Pancreas (tissue), 10 donors: ENCODE data around the gene KLC4. TPM values are rescaled to one million over a fixed set of nuclear protein-coding genes. Genes with fewer than 3 reads are reported as not detected.

Experiments
- ATAC-seq, 4 donors: fragments of 200-7000 bp; cut with Tn5 transposase; one replicate each; pipeline versions ENCODE4 v1.8.0 to v1.9.1; 2020; ENCODE audit warnings: mild to moderate bottlenecking in 4 of 4, moderate library complexity in 4 of 4
- DNase-seq, 6 donors: peaks; one replicate each; pipeline ENCODE4 v3.0.0-alpha.2; 2020
- FAIRE-seq: peaks from 2 replicates; lab custom pipeline; 2012; peaks lifted over from hg19 to GRCh38; lab: Jason Lieb, UNC
- H3K27ac ChIP-seq, 4 donors: fragments of 200-600 bp; sonication (generic); 1 replicate in 3 of 4; 2 replicates in 1 of 4; pipeline versions ENCODE4 v1.5.0 to v1.8.0; 2020
- H3K27me3 ChIP-seq, 4 donors: fragments of 200-600 bp; one replicate each; pipeline ENCODE4 v1.8.0; 2021
- H3K36me3 ChIP-seq, 3 donors: fragments of 200-600 bp; sonication (generic) in 1 of 3; one replicate each; pipeline versions ENCODE4 v1.5.0 to v1.8.0; 2020 to 2021
- H3K4me1 ChIP-seq, 3 donors: fragments of 200-600 bp; one replicate each; pipeline ENCODE4 v1.8.0; 2021
- H3K4me3 ChIP-seq, 4 donors: fragments of 200-600 bp; sonication (generic) in 2 of 4; one replicate each; pipeline versions ENCODE4 v1.5.0 to v1.8.0; 2020 to 2021
- H3K9me3 ChIP-seq, 4 donors: fragments of 200-600 bp; one replicate each; pipeline ENCODE4 v1.8.0; 2021
- WGBS, 2 donors: extraction: QIAGEN DNeasy Blood & Tissue Kit; methylation state at CpG; one replicate each; pipeline ENCODE4 v1.1.7; 2013; 5-methylcytosine and 5-hydroxymethylcytosine counted together
- intact Hi-C, 3 donors: fragments of 100-400 bp; cut with DNase I; formaldehyde crosslinking; loops; one replicate each; pipeline versions ENCODE4 v1.11.1 to v1.14.2; 2022
- polyA plus RNA-seq, 2 donors: library from polyadenylated mRNA; stranded (reverse); fragments of 200-250 nt; gene quantifications; one replicate each; pipeline ENCODE4 v1.2.3, GENCODE V29; 2013
- total RNA-seq, 6 donors: library from RNA; stranded (reverse); fragmentation: NEBNext Ultra II Directional in 4 of 6; extraction: Animal tissue kit (Norgen Biotek cat#: 25700) in 4 of 6; gene quantifications; one replicate each; pipeline versions ENCODE4 v1.2.1 to v1.2.4, GENCODE V29; 2021 to 2023
- TF ChIP-seq, protein P1 (sequence below), 4 donors: fragments of 200-600 bp; sonication (generic) in 3 of 4; IDR thresholded peaks; one replicate each; pipeline versions ENCODE4 v1.5.0 to v1.8.0; 2021; ENCODE audit warnings: antibody characterized with exemption in 4 of 4
- donor health status: healthy with polysubstance abuse.
- donor health status: DM: no; HTN: no; CAD: no; lungs with moderate emphysema.
- donor health status: DM: no; HTN: no; CAD: no.
- donor health status: control.
- donor health status: control.
- donor health status: Bipolar disorder and iron deficiency.
- donor health status: DM: yes; HTN: yes; CAD: no.
- donor health status: DM: no; HTN: no; CAD: no.
- donor health status: DM: no; HTN: no; CAD: no.
- donor health status: DM: yes; HTN: yes; CAD: no.

The KLC4 gene
- total and polyA plus RNA-seq, 8 donors, result 11.3 to 46.1 (median 16.4) TPM

DNA sequence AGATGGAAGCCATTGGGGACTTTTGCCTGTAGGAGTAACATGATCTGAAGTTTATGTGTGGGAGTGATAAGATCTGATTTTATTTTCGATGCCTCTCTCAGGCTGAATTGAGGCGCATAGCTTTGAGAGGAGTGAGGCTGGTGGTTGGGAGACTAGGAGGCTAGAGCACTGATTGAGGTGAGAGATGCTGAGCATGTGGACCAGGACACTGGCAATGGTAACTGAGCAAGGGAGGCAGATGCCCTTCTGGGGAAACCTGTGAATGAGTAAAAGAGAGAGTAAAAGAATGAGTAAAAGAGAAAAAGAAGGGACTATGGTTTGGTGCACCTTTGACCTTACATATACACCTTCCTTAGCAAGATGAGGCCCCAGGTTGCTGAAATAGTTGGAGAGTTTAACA, 35.0 kb upstream of the KLC4 start:
- intact Hi-C loops, result no loop called here
- H3K36me3 ChIP-seq, result peaks cover 8 to 44% (median 17%) of the 10 kb centered on the region in 3 donors
- no peak for ATAC-seq

DNA sequence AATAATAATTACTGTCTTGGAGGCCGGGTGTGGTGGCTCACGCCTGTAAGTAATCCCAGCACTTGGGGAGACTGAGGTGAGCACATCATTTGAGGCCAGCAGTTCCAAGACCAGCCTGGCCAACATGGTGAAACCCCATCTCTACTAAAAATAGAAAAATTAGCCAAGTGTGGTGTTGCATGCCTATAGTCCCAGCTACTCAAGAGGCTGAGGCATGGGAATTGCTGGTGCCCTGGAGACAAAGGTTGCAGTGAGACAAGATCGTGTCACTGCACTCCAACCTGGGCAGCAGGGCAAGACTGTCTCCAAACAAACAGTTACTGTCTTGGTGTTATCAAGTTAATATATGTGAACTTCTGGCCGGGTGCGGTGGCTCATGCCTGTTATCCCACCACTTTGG, 33.1 kb upstream of the KLC4 start:
- 91 to 97% methylated on average over 5 of the region's 5 CpGs for WGBS, 2 donors
- intact Hi-C loops, result no loop called here
- Histone ChIP-seq H3K9me3 (no peaks in the 10 kb centered on the region), H3K4me1 (peaks cover 0 to 13% (median 3%) of the 10 kb centered on the region in 3 donors), H3K36me3 (peaks cover 8 to 53% (median 17%) of the 10 kb centered on the region in 3 donors), H3K4me3 (no peak overlapping the region), H3K27ac (no peak overlapping the region), H3K27me3 (no peaks in the 10 kb centered on the region)
- TF ChIP-seq, protein P1, sequence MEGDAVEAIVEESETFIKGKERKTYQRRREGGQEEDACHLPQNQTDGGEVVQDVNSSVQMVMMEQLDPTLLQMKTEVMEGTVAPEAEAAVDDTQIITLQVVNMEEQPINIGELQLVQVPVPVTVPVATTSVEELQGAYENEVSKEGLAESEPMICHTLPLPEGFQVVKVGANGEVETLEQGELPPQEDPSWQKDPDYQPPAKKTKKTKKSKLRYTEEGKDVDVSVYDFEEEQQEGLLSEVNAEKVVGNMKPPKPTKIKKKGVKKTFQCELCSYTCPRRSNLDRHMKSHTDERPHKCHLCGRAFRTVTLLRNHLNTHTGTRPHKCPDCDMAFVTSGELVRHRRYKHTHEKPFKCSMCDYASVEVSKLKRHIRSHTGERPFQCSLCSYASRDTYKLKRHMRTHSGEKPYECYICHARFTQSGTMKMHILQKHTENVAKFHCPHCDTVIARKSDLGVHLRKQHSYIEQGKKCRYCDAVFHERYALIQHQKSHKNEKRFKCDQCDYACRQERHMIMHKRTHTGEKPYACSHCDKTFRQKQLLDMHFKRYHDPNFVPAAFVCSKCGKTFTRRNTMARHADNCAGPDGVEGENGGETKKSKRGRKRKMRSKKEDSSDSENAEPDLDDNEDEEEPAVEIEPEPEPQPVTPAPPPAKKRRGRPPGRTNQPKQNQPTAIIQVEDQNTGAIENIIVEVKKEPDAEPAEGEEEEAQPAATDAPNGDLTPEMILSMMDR (IDR thresholded peaks at IDR 0.05), result no peak
- ATAC-seq, result no peak
- no peak for FAIRE-seq
- peak in 1 of 6 donors; percentile 5 for DNase-seq

More for the DNA sequence above, 35.0 kb upstream of the KLC4 start:
- Histone ChIP-seq H3K4me1 (peaks cover 0 to 16% (median 3%) of the 10 kb centered on the region in 3 donors), H3K4me3 (no peak overlapping the region), H3K9me3 (no peaks in the 10 kb centered on the region), H3K27ac (no peak overlapping the region), H3K27me3 (no peaks in the 10 kb centered on the region)
- no peak for DNase-seq
- 75 to 80% methylated on average over 2 of the region's 2 CpGs for WGBS, 2 donors
- TF ChIP-seq, protein P1 (IDR thresholded peaks at IDR 0.05), result no peak
- FAIRE-seq, result no peak

DNA sequence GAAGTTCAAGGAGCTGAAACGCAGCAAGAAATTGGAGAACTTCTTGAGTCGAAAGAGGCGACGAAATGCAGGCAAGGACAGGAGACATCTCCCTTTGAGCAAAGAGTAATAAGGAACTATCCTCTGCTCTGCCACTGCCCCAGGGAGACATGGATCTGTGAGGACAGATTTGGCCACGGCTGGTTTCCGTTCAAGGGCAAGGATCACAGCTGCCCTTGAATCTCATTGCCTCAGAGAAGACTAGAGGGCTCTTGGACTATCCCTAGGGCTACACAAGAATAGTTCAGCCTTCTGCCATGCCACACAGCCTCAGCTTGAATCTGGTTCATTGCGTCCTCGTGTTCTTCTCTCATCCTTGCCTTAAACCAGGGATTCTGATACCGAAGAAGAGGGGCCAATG, 30.3 kb upstream of the KLC4 start:
- 86 to 90% methylated on average over 9 of the region's 9 CpGs for WGBS, 2 donors
- no peak overlapping the region for H3K4me3 ChIP-seq
- ATAC-seq (no peak), DNase-seq (peak in 1 of 6 donors; percentile 6), FAIRE-seq (no peak)
- TF ChIP-seq, protein P1 (IDR thresholded peaks at IDR 0.05), result no peak
- peaks cover 8 to 56% (median 17%) of the 10 kb centered on the region in 3 donors for H3K36me3 ChIP-seq
- no peaks in the 10 kb centered on the region for H3K4me1 ChIP-seq
- intact Hi-C loops, result no loop called here
- H3K27me3 ChIP-seq, result no peaks in the 10 kb centered on the region
- no peaks in the 10 kb centered on the region for H3K9me3 ChIP-seq
- H3K27ac ChIP-seq, result no peak overlapping the region

DNA sequence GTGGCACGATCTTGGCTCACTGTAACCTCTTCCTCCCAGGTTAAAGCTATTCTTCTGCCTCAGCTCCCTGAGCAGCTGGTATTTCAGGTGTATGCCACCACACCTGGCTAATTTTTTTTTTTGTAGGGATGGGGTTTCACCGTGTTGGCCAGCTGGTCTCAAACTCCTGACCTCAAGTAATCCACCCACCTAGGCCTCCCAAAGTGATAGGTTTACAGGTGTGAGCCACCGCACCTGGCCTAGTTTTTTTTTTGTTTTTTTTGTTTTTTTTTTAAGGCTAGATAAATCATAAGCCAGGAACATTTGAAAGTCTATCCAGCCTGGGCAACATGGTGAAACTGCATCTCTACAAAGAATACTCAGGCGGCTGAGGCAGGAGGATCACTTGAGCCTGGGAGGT, 27.1 kb upstream of the KLC4 start:
- WGBS, 2 donors, result 86 to 88% methylated on average over 4 of the region's 4 CpGs
- Histone ChIP-seq H3K9me3 (no peaks in the 10 kb centered on the region), H3K27ac (no peak overlapping the region), H3K36me3 (peaks cover 0 to 45% (median 15%) of the 10 kb centered on the region in 3 donors), H3K27me3 (no peaks in the 10 kb centered on the region), H3K4me3 (no peak overlapping the region), H3K4me1 (no peaks in the 10 kb centered on the region)
- DNase-seq (no peak), FAIRE-seq (no peak), ATAC-seq (no peak)
- intact Hi-C loops, result no loop called here
- TF ChIP-seq, protein P1 (IDR thresholded peaks at IDR 0.05), result no peak

DNA sequence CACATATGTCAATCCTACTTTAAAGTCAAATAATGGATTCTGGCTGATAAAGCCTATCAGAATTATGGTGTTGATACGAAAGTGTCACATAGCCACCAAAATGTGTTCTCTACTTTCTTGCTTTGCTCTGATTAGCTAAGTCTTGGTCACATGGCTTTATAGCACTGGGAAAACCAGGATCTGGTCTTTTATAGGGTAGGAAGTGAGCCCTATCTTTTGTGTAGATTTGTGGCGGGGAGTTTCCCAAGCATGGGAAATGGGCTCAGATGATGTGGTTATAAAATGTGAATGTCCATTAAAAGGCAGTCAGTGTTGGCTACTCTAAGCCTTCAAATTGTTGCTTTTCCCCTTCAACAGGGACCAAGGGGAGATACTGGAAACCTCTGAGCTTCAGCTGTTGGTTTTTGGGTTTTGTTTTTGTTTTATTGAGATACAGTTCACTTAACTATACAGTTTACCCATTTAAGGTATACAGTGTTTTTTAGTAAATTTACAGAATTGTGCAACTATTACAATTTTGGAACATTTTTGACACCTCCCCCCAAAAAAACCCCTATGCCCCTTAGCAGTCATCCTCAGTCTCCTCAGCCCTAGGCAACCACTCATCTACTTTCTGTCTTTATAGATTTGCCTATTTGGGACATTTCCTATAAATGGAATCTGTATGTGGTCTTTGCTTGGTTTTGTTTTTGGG, 25.8 kb upstream of the KLC4 start:
- no peaks in the 10 kb centered on the region for H3K4me1 ChIP-seq
- H3K4me3 ChIP-seq, result no peak overlapping the region
- H3K27me3 ChIP-seq, result no peaks in the 10 kb centered on the region
- no peak overlapping the region for H3K27ac ChIP-seq
- 77 to 81% methylated on average over 2 of the region's 2 CpGs for WGBS, 2 donors
- ATAC-seq, result no peak
- TF ChIP-seq, protein P1 (IDR thresholded peaks at IDR 0.05), result no peak
- H3K36me3 ChIP-seq, result peaks cover 0 to 47% (median 22%) of the 10 kb centered on the region in 3 donors
- H3K9me3 ChIP-seq, result no peaks in the 10 kb centered on the region
- intact Hi-C loops, result no loop called here
- no peak for FAIRE-seq
- no peak for DNase-seq
